ENCODE measurements around the gene CUEDC1. TPM values are rescaled to one million over a fixed set of nuclear protein-coding genes. Genes with fewer than 3 reads are reported as not detected.
"Not testable (repeated sequence)": the region's sequence is repeated elsewhere in the genome, so short reads cannot be mapped to it uniquely, and the experiment has no call there.

CUEDC1 gene
- total and polyA plus RNA-seq, 11 donors = 29.6 to 68.5 (median 42.2) TPM

DNA sequence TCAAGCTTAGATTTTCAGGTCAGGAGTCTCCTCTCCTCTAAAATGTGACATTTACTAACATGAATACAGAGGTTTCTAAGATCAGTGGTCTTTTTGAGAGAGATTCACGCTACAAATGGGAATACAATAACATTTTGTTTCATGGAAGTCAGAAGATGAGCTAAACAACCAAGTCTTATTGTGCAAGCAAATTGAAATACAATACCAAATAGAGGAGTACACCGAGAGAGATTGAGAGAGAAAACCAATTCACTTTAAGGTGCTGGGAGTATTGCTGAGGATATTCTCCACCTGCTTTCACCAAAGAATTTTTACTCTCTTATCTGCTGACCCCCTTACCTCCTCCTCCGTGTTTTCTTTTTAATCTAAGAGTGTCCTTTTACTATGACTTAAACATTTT, 21.4 kb upstream of the CUEDC1 start:
- ATAC-seq (no peak), DNase-seq (no peak)
- Histone ChIP-seq H3K4me3 (no peak overlapping the region), H3K9me3 (no peaks in the 10 kb centered on the region), H3K27me3 (no peaks in the 10 kb centered on the region), H3K36me3 (peaks cover 0 to 100% (median 94%) of the 10 kb centered on the region in 9 donors), H3K4me1 (peaks cover 0 to 47% (median 35%) of the 10 kb centered on the region in 12 donors), H3K27ac (peak overlapping the region in 2 of 12 donors; percentile 69 to 74)
- TF ChIP-seq POLR2A (IDR thresholded peaks at IDR 0.05) = no peak
- TF ChIP-seq, protein P1, sequence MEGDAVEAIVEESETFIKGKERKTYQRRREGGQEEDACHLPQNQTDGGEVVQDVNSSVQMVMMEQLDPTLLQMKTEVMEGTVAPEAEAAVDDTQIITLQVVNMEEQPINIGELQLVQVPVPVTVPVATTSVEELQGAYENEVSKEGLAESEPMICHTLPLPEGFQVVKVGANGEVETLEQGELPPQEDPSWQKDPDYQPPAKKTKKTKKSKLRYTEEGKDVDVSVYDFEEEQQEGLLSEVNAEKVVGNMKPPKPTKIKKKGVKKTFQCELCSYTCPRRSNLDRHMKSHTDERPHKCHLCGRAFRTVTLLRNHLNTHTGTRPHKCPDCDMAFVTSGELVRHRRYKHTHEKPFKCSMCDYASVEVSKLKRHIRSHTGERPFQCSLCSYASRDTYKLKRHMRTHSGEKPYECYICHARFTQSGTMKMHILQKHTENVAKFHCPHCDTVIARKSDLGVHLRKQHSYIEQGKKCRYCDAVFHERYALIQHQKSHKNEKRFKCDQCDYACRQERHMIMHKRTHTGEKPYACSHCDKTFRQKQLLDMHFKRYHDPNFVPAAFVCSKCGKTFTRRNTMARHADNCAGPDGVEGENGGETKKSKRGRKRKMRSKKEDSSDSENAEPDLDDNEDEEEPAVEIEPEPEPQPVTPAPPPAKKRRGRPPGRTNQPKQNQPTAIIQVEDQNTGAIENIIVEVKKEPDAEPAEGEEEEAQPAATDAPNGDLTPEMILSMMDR (IDR thresholded peaks at IDR 0.05) = no peak
- WGBS, 4 donors = 68 to 78% (median 75%) methylated on average over 3 of the region's 3 CpGs
- intact Hi-C loops (cut with DNase I) = no loop called here

DNA sequence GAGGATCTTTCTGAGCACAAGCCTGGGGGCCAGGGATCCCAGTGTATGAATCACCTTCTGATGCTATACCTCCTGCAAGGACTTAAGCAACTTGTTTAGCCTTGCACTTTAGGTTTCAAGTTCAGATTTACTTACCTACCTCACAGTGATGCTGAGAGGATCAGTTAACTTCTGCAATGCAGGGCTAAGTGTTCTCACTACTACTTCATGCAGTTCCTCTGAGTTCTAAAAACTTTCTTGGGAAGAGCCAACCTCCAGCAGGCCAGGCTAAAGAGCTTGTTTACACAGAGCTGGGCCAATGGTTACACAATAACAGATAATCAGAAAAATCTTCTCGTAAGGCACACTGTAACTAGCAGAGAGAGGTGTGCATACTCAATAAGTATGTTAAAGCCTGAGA, 19.8 kb upstream of the CUEDC1 start:
- WGBS, 4 donors = 33 to 47% (median 42%) methylated on average over 1 of the region's 1 CpG
- Histone ChIP-seq H3K27me3 (no peaks in the 10 kb centered on the region), H3K4me3 (no peak overlapping the region), H3K9me3 (no peaks in the 10 kb centered on the region), H3K27ac (peak overlapping the region in 9 of 12 donors; percentile 9 to 74 (median 58)), H3K4me1 (peaks cover 0 to 48% (median 28%) of the 10 kb centered on the region in 12 donors), H3K36me3 (peaks cover 0 to 90% (median 80%) of the 10 kb centered on the region in 9 donors)
- TF ChIP-seq, protein P1 (IDR thresholded peaks at IDR 0.05) = no peak
- no peak for TF ChIP-seq POLR2A (IDR thresholded peaks at IDR 0.05)
- DNase-seq (no peak), ATAC-seq (peak in 3 of 4 donors; percentile 36 to 38 (median 36))
- intact Hi-C loops (cut with DNase I) = no loop called here

- H3K4me3 ChIP-seq = not testable (repeated sequence)
- peaks cover 0 to 48% (median 28%) of the 10 kb centered on the region in 12 donors for H3K4me1 ChIP-seq
These were observed 19.0 kb upstream of the CUEDC1 start for GRCh38 chr17:57974053-57974824.

DNA sequence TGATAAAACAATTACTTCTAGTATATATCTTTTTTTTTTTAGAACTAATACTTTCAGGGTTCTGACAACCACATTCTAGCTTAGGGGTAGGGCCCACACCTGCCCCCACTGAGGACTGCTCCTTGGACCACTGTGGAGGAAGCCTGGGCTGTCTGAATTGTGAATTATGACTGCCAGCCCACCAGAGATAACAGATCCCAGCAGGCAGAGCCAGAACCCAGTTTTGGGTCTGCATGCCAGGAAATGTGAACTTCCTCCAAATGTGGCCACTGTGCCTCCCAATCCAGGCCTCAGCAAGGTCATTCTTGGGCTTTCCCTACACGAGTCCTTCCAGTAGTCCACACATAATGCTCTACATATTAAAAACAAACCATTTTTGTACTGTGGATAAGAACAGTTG, 16.9 kb upstream of the CUEDC1 start:
- intact Hi-C loops (cut with DNase I) = no loop called here
- H3K36me3 ChIP-seq = peaks cover 0 to 61% (median 51%) of the 10 kb centered on the region in 9 donors

More at GRCh38 chr17:57974053-57974824, 19.0 kb upstream of the CUEDC1 start:
- H3K27ac ChIP-seq = peak overlapping the region in 9 of 12 donors; percentile 21 to 74 (median 66)
- intact Hi-C loops (cut with DNase I); H3K27me3 ChIP-seq; H3K9me3 ChIP-seq: not testable (repeated sequence)
- 48 to 61% (median 49%) methylated on average over 4 of the region's 4 CpGs for WGBS, 4 donors
- H3K36me3 ChIP-seq = peaks cover 0 to 82% (median 72%) of the 10 kb centered on the region in 9 donors
- ATAC-seq = peak; percentile 67 to 80 (median 74)
- peak in 1 of 5 donors; percentile 16 for DNase-seq

More for the DNA sequence above, 16.9 kb upstream of the CUEDC1 start:
- 14 to 25% (median 18%) methylated on average over 1 of the region's 1 CpG for WGBS, 4 donors
- TF ChIP-seq, protein P1 (IDR thresholded peaks at IDR 0.05) = no peak
- TF ChIP-seq POLR2A (IDR thresholded peaks at IDR 0.05) = no peak
- Histone ChIP-seq H3K4me3 (no peak overlapping the region), H3K4me1 (peaks cover 0 to 48% (median 25%) of the 10 kb centered on the region in 12 donors), H3K9me3 (no peaks in the 10 kb centered on the region), H3K27me3 (no peaks in the 10 kb centered on the region), H3K27ac (peak overlapping the region in 6 of 12 donors; percentile 1 to 36 (median 20))
- ATAC-seq = no peak
- DNase-seq = peak in 1 of 5 donors; percentile 7

Measured in heart left ventricle (tissue), 16 donors.